Right ventricle myocardium superior (tissue), 1 donor: ENCODE results near the gene EHD2. TPM values are rescaled to one million over a fixed set of nuclear protein-coding genes. Genes with fewer than 3 reads are reported as not detected.

Source experiments
- ATAC-seq: fragments of 200-7000 bp; cut with Tn5 transposase; one replicate; pipeline ENCODE4 v1.9.1; 2020; ENCODE audit warnings: mild to moderate bottlenecking; ENCODE audit not compliant: poor library complexity
- DNase-seq: peaks from one replicate; pipeline ENCODE4 v3.0.0-alpha.2; 2020
- intact Hi-C: fragments of 100-400 bp; cut with DNase I; formaldehyde crosslinking; loops from one replicate; pipeline ENCODE4 v1.11.2; 2022
- total RNA-seq: library from RNA; stranded (reverse); fragmentation: NEBNext Ultra II Directional; extraction: Animal tissue kit (Norgen Biotek cat#: 25700); gene quantifications from one replicate; pipeline ENCODE4 v1.2.1, GENCODE V29; 2021
- donor health status: DM: no; HTN: yes; CAD: no; lungs with severe emphysema.

Gene EHD2
- total RNA-seq, 1 donor from 2014 or later: 45.2 TPM

DNA sequence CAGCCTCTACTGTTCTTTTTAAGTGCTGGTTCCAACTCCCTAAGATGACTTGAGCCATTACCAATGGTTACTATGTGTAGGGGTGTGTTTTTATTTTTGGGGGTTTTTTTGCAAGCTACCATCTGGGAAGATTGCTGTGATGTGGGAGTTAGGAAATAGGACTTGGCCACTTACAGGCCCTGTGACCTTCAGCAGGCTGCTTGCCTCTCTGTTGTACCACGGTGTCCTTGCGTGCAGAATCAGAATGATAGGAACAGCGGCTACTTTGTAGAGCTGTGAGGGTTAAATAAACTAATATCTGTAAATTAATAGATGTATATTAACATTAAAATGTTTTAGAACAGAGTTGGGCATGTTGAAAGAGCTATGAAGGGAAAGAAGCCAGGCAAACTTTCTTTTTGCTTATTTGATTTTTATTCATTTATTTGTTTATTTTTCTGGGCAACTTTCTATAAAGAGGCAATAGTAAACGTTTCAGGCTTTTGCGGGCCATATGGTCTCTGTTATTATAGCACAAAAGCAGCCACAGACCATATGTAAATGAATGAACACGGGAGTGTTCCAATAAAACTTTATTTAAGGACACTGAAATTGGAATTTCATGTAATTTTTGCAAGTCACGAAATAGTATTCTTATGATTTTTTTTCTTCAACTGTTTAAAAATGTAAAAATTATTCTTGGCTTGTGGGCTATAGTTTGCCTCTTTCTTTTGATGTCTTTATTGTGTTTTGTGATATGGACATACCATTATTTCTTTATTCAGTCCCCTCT is 26.4 kb upstream of the EHD2 start:
- no peak for ATAC-seq

DNA sequence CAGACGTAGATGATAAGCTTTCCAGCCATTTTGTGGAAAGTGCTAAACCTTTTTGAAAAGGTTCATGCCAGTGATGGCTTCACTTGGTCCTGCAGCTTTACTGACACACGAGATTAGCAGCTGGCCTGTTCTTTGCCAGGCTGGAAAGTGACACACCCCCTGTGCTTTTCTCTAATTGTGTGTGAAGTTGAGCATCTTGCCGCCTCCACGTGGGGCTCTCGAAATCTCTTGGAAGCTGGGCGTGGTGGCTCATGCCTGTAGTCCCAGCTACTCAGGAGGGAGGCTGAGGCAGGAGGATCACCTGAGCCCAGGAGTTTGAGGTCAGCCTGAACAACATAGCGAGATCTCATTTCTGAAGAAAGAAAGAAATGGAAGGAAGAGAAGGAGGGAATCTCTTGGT is 25.3 kb upstream of the EHD2 start:
- ATAC-seq (no peak), DNase-seq (peak; percentile 13)
- intact Hi-C loops: no loop called here

More for the DNA sequence above, 26.4 kb upstream of the EHD2 start:
- DNase-seq: no peak
- intact Hi-C loops: no loop called here

DNA sequence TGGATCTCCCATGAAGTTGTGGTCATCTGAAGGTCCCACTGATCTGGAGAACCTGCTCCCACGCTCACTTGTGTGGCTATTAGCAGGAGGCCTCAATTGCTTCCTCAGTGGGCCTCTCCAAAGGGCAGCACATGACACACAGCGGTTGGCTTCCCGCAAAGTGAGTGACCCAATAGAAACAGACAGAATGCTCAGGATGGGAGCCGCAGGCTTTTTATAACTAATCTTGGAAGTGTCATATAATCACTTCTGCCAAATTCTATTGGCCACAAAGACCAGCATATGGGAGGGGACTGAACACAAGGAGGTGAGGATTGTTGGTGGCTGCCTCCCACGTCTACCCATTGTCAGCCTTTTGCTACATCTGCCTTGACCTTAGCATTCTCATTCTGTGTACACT is 22.1 kb upstream of the EHD2 start:
- ATAC-seq: no peak
- DNase-seq: no peak
- intact Hi-C loops: no loop called here

DNA sequence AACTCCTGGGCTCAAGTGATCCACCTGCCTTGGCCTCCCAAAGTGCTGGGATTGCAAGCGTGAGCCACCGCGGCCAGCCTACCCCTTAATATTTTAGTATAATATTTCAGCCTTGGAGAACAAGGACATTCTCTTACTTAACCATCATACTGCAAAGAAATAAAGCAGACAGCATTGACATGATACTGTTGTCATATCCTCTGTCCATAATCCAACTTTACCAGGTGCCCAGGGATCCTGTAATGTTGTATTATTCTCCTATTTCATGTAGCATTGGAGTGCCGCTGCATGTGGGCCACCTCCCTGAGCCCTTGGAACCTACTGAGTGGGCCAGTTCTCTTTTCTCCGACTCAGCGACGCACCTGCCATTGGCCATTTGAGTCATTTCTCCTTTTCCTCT is 21.4 kb upstream of the EHD2 start:
- intact Hi-C loops: no loop called here
- DNase-seq (peak; percentile 8), ATAC-seq (no peak)

DNA sequence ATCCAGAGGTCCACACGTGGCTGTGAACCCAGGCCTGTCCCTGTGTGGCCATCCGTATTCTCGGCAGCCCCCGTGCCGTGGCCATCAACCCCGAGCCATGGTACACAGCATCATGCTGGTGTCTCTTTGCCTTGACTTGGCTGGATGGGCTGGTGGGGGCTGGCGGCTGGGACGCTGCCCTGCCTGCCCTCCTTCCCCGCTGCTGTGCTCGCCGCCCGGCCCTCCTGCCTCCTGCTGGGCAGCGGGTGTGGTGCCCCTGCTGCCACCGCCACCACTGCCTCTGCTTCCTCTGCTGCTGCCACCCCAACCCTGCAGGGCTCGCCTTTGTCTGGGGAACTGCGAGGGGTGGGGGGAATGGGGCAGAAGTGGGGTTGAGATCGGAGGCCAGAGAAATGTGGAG is 19.7 kb upstream of the EHD2 start:
- no peak for DNase-seq
- ATAC-seq: no peak
- intact Hi-C loops: no loop called here

DNA sequence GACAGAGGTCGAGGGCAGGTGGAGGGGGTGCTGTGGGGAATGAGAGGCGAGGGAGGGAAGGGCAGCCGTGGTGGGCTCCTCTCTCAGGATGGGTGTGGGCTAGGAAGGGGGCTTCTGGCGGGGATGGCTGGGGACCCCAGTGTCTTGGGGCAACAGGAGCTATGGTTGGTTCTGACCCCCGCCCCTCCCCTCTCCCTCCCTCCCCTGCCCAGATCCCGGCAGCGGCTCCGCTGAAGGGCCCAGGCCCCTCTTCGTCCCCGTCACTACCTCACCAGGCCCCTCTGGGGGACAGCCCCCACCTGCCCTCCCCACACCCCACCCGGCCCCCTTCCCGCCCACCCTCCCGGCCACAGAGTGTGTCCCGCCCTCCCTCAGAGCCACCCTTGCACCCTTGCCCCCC is 19.3 kb upstream of the EHD2 start:
- ATAC-seq (no peak), DNase-seq (no peak)
- intact Hi-C loops: no loop called here

DNA sequence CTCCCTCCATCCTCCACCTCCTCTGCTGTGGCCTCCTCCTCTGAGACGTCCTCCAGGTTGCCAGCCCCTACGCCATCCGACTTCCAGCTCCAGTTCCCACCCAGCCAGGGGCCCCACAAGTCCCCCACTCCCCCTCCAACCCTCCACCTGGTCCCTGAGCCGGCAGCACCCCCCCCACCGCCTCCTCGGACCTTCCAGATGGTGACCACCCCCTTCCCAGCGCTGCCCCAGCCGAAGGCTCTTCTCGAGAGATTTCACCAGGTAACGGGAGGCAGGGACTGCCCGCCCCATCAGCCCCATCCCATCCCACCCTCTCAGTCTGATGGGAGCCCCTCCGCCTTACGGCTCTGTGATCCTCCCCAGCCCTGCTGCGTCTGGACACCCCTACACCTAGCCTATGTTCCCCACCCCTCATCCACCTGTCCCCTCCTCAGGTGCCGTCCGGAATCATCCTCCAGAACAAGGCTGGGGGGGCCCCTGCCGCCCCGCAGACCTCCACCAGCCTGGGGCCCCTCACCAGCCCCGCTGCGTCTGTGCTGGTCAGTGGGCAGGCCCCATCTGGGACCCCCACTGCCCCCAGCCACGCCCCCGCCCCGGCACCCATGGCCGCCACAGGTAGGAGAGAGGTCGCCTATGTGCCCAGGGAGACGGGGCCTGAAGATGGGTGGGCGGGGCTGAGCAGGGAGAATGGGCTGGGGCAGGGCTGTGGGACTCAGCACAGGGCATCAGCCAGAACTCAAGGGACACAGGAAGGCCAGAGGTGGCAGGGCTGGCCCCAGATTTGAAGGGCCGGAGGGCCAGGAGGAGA is 18.6 kb upstream of the EHD2 start:
- DNase-seq (no peak), ATAC-seq (no peak)
- intact Hi-C loops: loop anchor here (5.0 kb wide), 1 partner anchor 172 kb away; no protein-coding TSS in a partner anchor

DNA sequence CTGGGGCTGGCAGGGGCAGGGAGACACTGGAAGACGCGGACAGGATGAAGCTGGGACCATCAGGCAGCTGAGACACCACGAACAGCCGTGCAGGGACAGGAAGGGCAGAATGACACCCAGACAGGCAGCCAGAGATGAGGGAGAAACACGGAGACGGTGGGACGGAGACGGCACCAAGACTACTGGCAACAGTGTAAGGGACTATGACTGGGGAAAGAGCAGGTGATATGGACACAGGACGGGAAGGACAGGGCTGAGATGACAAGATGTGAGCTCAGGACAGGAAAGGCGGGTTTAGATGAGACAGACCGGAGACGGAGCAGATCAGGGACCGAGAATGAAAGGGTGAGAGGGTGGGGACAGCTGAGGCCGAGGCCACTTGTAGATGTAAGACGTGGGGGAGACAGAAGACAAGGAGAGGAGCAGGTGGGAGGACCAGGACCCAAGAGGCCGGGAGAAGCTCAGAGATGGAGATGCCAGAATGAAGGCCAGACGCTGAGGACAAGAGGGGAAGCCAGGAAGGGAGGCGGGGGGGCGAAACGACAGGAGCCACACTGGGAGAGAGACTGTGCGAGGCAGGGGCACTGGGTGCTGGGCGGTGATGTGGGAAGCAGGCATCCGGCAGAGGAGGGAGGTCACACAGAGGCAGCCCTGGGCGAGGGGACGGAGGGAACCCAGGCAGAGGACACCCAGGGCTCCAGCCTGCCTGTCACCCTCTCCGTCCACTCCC is 17.5 kb upstream of the EHD2 start:
- ATAC-seq: no peak
- DNase-seq: no peak
- intact Hi-C loops: loop anchor here (5.0 kb wide), 1 partner anchor 173 kb away; no protein-coding TSS in a partner anchor

DNA sequence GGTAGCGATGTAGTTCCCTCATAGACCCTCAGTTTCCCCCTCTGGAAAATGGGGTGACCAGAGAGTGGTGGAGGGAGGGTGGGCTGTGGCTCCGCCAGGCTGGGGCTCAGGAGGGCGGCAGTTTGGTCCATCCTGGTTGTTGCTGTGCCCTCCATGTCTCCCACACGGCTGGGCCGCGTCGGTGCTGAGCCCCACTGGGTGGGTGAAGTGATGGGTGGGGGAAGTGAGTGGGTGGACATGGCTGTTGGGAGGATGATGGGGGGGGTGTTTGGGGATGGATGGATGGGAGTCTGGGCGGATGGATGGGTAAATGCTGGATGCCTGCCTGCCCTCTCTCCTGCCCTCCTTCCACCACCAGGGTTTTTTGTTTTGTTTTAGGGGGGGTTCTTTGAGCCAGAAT is 16.6 kb upstream of the EHD2 start:
- DNase-seq: no peak
- intact Hi-C loops: loop anchor here (5.0 kb wide), 1 partner anchor 174 kb away; no protein-coding TSS in a partner anchor
- ATAC-seq: no peak

DNA sequence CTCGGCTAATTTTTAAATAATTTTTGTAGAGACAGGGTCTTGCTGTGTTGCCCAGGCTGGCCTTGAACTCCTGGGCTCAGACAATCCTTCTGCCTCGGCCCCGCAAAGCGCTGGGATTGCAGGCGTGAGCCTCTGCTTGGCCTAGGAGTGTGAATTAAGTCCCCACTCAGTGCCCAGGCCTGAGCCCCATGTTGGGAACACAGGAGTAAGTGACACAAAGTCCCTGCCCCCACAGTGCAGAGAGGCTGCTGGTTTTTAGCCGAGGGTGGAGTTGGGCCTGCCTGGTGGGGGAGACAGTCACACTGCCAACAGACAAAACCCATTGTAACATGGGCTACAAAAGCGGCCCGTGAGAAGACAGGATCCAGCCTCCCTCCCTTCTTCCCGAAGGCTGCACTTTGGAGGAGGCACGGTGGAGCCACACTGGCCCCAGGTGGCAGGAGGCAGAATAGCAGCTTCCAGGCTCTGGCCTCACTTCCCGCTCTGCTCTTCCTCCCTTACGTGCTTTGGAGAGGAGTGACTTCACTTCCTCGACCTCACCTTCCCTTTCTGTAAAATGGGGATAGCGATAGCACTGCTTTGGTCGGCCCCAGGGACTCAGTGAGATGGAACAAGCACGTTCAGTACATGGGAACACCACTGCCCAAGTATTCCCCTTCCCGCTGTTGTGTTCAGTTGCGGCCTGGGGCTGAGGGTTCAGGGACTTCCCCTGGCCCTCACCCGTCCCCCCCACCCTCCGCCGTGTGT is 15.2 kb upstream of the EHD2 start:
- DNase-seq: peak; percentile 83
- peak; percentile 89 for ATAC-seq
- intact Hi-C loops: loop anchor here (2.0 to 5.0 kb wide), 3 partner anchors 89 to 261 kb away; partner anchors contain the start of gene BICRA

DNA sequence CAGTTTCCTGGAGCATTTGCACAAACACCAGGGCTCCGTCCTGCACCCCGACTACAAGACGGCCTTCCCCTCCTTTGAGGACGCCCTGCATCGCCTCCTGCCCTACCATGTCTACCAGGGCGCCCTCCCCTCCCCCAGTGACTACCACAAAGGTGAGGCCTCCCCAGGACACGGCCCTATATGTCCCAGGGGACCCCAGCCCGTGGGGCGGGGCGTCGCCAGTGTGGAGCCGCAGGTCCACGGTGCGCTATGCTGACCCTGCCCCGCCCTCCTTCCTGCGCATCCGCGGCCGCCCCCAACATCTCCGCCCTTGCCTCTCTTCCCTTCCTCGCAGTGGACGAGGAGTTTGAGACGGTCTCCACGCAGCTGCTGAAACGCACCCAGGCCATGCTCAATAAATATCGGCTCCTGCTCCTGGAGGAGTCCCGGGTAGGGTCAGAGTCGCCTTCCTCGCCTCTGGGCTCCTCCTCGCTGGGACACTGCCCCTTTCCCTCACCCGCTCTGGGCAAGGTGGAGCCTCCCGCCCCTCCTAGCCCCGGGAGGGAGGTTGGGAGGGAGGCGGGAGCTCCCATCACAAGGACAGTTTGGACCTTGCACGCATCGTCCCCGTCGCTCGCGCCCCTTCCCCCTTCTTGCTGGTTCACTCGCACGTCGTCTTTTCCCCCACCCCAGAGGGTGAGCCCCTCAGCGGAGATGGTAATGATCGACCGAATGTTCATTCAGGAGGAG is 14.4 kb upstream of the EHD2 start:
- DNase-seq (no peak), ATAC-seq (no peak)

DNA sequence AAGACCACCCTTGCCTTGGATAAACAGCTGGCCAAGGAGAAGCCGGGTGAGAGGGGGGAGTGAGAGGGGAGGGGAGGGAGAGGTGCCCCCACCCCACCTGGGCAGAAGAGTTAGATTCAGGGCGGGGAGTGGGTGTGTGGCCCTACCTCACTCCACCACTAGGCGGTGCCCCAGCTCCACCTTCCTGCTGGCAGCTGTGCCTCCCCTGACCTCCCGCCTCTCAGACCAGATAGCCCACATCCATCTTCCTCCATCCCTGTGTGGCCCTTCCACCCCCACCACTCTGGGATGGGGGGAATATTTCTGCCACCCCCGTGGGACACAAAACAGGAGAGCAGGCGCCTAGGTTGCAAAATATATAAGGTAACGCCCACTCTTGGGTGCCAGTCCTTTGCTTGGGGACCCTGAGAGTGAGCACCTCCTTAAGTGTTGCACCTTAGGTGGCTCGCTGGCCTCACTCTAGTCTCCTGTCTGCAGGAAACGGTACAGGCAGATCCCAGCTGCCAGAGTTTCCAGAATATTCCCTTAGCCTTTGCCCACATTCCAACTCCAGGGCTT is 13.8 kb upstream of the EHD2 start:
- peak; percentile 36 for ATAC-seq
- intact Hi-C loops: loop anchor here (2.0 to 5.0 kb wide), 3 partner anchors 91 to 263 kb away; partner anchors contain the start of gene BICRA
- no peak for DNase-seq

More for the DNA sequence above, 14.4 kb upstream of the EHD2 start:
- intact Hi-C loops: loop anchor here (2.0 to 5.0 kb wide), 3 partner anchors 90 to 262 kb away; partner anchors contain the start of gene BICRA

DNA sequence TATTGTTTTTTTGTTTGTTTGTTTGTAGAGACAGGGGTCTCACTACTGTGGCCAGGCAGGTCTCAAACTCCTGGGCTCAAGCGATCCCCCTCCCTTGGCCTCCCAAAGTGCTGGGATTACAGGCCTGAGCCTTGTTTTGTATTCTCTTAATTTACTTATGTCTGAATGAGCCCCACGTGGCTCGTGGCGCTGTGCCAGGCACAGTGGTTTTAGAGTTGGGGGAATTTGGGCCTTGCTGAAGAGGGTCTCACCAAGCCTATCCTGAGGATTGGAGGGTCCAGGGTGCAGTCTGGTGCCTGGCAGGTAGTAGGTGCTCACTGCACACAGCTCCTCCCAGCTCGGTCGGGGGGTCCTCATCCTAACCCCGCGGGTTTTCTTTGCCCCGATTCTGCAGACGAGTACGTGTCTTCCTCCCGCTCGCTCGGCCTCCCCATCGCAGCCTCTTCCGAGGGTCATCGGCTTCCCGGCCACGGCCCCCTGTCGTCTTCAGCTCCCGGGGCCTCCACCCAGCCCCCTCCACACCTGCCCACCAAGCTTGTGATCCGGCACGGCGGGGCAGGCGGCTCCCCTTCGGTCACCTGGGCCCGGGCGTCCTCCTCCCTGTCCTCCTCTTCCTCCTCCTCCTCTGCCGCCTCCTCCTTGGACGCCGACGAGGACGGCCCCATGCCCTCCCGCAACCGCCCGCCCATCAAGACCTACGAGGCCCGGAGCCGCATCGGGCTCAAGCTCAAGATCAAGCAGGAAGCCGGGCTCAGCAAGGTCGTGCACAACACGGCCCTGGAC is 12.1 kb upstream of the EHD2 start:
- DNase-seq (no peak), ATAC-seq (no peak)
- intact Hi-C loops: no loop called here

DNA sequence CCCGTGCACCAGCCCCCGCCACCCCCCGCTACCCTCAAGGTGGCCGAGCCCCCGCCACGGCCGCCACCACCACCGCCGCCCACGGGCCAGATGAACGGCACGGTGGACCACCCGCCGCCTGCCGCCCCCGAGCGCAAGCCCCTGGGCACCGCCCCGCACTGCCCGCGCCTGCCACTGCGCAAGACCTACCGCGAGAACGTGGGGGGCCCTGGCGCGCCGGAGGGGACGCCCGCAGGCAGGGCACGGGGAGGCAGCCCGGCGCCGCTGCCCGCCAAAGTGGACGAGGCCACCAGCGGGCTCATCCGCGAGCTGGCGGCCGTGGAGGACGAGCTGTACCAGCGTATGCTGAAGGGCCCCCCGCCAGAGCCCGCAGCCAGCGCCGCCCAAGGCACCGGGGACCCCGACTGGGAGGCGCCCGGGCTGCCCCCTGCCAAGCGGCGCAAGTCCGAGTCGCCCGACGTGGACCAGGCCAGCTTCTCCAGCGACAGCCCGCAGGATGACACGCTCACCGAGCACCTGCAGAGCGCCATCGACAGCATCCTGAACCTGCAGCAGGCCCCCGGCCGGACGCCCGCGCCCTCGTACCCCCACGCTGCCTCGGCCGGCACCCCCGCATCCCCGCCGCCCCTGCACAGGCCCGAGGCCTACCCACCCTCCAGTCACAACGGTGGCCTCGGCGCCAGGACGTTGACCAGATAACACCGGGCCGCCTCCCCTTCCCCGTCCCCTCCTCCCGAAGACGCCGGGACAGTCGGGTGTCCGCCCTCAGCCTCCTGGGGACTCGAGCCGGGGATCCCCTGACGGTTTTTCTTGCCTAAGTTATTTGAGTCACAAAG is 11.3 kb upstream of the EHD2 start:
- ATAC-seq (no peak), DNase-seq (no peak)
- intact Hi-C loops: no loop called here

DNA sequence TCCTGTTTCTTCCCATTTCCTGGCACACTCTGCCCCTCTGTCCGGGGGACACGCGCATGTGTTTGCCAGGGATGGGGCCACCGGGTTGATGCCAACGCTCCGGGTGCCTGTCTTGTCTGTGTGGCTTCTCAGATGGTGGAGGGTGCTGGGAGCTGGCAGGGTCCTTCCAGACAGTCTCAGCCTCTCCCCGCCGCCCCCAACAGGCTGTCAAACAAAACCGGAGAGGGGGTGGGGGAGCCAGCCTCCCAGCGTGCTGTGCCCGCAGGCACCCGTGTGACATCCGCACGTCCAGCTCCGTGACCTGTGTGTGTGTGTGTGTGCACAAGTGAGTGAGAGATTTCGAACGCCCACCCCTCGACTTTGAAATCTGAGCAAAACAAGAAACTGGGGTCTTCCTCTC is 10.6 kb upstream of the EHD2 start:
- no peak for ATAC-seq
- intact Hi-C loops: no loop called here
- no peak for DNase-seq

DNA sequence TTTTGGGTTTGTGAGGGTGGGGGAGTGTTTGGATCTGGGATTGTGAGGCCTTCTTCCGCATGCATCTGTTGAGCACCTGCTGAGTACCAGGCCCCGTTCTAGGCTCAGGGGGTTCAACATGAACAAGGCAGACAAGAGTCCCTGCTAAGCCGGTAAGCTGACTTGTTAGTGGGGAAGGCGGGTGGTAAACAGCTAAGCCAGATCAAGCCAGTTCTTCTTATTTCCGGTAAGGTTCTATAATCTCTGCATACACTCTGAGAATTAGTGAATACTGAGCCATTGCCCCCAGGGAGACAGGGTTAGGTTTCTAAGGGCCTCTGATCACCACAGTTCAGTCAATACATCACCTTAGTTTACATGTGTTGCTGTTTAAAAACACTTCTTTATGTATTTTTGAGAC is 9.9 kb upstream of the EHD2 start:
- intact Hi-C loops: no loop called here
- DNase-seq: no peak
- ATAC-seq: no peak
